GM18507 (cell line): ENCODE measurements around the gene MOCS1.

Experiments
- DNase-seq: peaks from one replicate; pipeline ENCODE4 v3.0.0; 2011; ENCODE audit warnings: low read depth; ENCODE audit not compliant: insufficient read length; ENCODE audit errors: extremely low spot score
- FAIRE-seq: peaks from 2 replicates; lab custom pipeline; 2011; peaks lifted over from hg19 to GRCh38; lab: Jason Lieb, UNC

MOCS1 gene

GRCh38 chr6:39927159-39927558 is 7.1 kb downstream of the MOCS1 start:
- DNase-seq (no peak), FAIRE-seq (no peak)

- no peak for DNase-seq
- no peak for FAIRE-seq
These were observed 7.6 kb downstream of the MOCS1 start for GRCh38 chr6:39926668-39927067.

GRCh38 chr6:39925931-39926290 is 8.4 kb downstream of the MOCS1 start:
- FAIRE-seq = no peak

GRCh38 chr6:39925191-39925930 is 8.9 kb downstream of the MOCS1 start:
- no peak for DNase-seq
- FAIRE-seq = no peak

More at GRCh38 chr6:39925931-39926290, 8.4 kb downstream of the MOCS1 start:
- no peak for DNase-seq

GRCh38 chr6:39924283-39924682 is 10.0 kb downstream of the MOCS1 start:
- no peak for FAIRE-seq
- DNase-seq = no peak

- FAIRE-seq (no peak), DNase-seq (no peak)
These were observed 10.4 kb downstream of the MOCS1 start for GRCh38 chr6:39923861-39924260.

GRCh38 chr6:39923394-39923793 is 10.9 kb downstream of the MOCS1 start:
- DNase-seq (no peak), FAIRE-seq (no peak)

GRCh38 chr6:39922821-39923220 is 11.4 kb downstream of the MOCS1 start:
- DNase-seq = no peak
- no peak for FAIRE-seq

- DNase-seq = no peak
- FAIRE-seq = no peak
These were observed 14.1 kb downstream of the MOCS1 start for GRCh38 chr6:39920157-39920556.

GRCh38 chr6:39918831-39919230 is 15.4 kb downstream of the MOCS1 start:
- no peak for FAIRE-seq

GRCh38 chr6:39917981-39918380 is 16.3 kb downstream of the MOCS1 start:
- no peak for FAIRE-seq
- no peak for DNase-seq

More at GRCh38 chr6:39918831-39919230, 15.4 kb downstream of the MOCS1 start:
- DNase-seq = no peak

- no peak for DNase-seq
- no peak for FAIRE-seq
These were observed 16.9 kb downstream of the MOCS1 start for GRCh38 chr6:39917329-39917728.

GRCh38 chr6:39915866-39916265 is 18.4 kb downstream of the MOCS1 start:
- DNase-seq (no peak), FAIRE-seq (no peak)

- FAIRE-seq = no peak
- DNase-seq = no peak
These were observed 20.0 kb downstream of the MOCS1 start for GRCh38 chr6:39914239-39914638.

GRCh38 chr6:39913391-39913916 is 20.8 kb downstream of the MOCS1 start:
- FAIRE-seq (no peak), DNase-seq (no peak)

- no peak for FAIRE-seq
- DNase-seq = no peak
These were observed 21.8 kb downstream of the MOCS1 start for GRCh38 chr6:39912446-39912845.

GRCh38 chr6:39911513-39912125 is 22.6 kb downstream of the MOCS1 start:
- no peak for FAIRE-seq
- DNase-seq = no peak

GRCh38 chr6:39910744-39911143 is 23.5 kb downstream of the MOCS1 start:
- FAIRE-seq (no peak), DNase-seq (no peak)

- DNase-seq = no peak
- FAIRE-seq = no peak
These were observed 24.1 kb downstream of the MOCS1 start for GRCh38 chr6:39910164-39910563.

GRCh38 chr6:39909701-39910100 is 24.6 kb downstream of the MOCS1 start:
- DNase-seq = no peak
- no peak for FAIRE-seq
